SJCRH30 (cell line): ENCODE data around the gene PRR16. TPM values are rescaled to one million over a fixed set of nuclear protein-coding genes. Genes with fewer than 3 reads are reported as not detected.
"Not testable (repeated sequence)": the region's sequence is repeated elsewhere in the genome, so short reads cannot be mapped to it uniquely, and the experiment has no call there.

Experiments
- DNase-seq, 2 experiments: peaks; one replicate each; pipeline ENCODE4 v3.0.0-alpha.2; 2015 to 2020
- H3K27ac ChIP-seq: fragments of 250-450 bp; sonication (Bioruptor Pico); 2 replicates; pipeline ENCODE4 v1.5.1; 2020; ENCODE audit warnings: mild to moderate bottlenecking, moderate library complexity
- H3K27me3 ChIP-seq: fragments of 250-450 bp; sonication (Bioruptor Pico); 2 replicates; pipeline ENCODE4 v1.5.1; 2020; ENCODE audit warnings: mild to moderate bottlenecking, moderate library complexity
- H3K36me3 ChIP-seq: fragments of 250-450 bp; sonication (Bioruptor Pico); 2 replicates; pipeline ENCODE4 v1.5.1; 2020; ENCODE audit warnings: mild to moderate bottlenecking, moderate library complexity
- H3K4me1 ChIP-seq: fragments of 250-450 bp; sonication (Bioruptor Pico); 2 replicates; pipeline ENCODE4 v1.5.1; 2020; ENCODE audit warnings: mild to moderate bottlenecking, moderate library complexity
- H3K4me3 ChIP-seq: fragments of 250-450 bp; sonication (Bioruptor Pico); 2 replicates; pipeline ENCODE4 v1.5.1; 2020; ENCODE audit warnings: mild to moderate bottlenecking, moderate library complexity
- H3K9me3 ChIP-seq: fragments of 250-450 bp; sonication (Bioruptor Pico); replicated peaks from 2 replicates; pipeline ENCODE4 v1.5.1; 2020; ENCODE audit warnings: mild to moderate bottlenecking, moderate library complexity
- total RNA-seq: library from RNA; depleted of rRNA; stranded (reverse); fragments of >200 nt; shearing (Covaris generic); gene quantifications from 2 replicates; pipeline ENCODE4 v1.2.3, GENCODE V29; 2014

PRR16 gene
- total RNA-seq, 1 experiment from 2014 or later, result 0.20 TPM

DNA sequence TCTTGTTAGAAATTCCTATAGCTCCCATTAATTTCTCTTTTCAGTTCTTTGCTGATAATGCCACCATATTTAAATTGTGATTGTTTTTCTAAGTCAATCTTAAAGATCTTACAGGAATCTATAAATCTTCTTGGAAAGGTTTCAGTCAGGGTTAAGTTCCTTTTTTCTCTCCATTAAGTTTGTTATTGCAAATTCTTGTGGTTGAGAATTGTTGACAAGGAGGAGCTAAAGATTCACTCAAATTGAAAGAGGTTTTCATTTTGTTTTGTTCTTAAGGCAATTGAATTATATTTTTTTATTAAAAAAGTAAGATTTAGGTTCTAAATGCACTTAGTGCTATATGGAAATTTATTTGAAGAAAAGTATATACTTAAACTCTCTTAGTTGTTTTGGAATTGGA, 213.4 kb downstream of the PRR16 start:
- H3K9me3 ChIP-seq, result no peaks in the 10 kb centered on the region
- H3K4me3 ChIP-seq, result no peak overlapping the region
- no peaks in the 10 kb centered on the region for H3K36me3 ChIP-seq
- H3K4me1 ChIP-seq, result no peaks in the 10 kb centered on the region
- no peak for DNase-seq
- H3K27ac ChIP-seq, result no peak overlapping the region
- H3K27me3 ChIP-seq, result no peaks in the 10 kb centered on the region

DNA sequence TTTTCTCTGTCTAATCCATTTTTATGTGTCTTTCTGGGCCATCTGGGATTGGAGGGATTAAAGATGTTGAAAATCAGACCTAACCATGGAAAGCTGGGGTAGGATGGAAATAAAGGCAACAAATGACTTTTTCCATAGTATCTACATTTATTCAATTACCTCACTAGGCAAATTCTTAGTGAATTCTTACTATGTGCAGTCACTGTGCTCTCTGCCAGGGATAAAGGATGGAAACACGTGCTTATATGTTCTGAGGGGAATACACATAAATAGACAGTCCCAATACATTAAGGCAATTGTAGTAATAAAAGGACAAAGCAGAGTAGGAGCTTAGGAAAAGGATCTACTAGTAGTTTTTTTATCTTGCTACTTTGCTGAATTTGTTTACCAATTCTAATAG, 214.2 kb downstream of the PRR16 start:
- Histone ChIP-seq H3K27me3 (no peaks in the 10 kb centered on the region), H3K36me3 (no peaks in the 10 kb centered on the region), H3K4me1 (no peaks in the 10 kb centered on the region), H3K9me3 (no peaks in the 10 kb centered on the region), H3K27ac (no peak overlapping the region), H3K4me3 (no peak overlapping the region)
- no peak for DNase-seq

GRCh38 chr5:120682851-120683250, 218.8 kb downstream of the PRR16 start:
- H3K36me3 ChIP-seq, result no peaks in the 10 kb centered on the region
- no peak for DNase-seq
- H3K9me3 ChIP-seq, result no peaks in the 10 kb centered on the region
- H3K27ac ChIP-seq, result no peak overlapping the region
- H3K4me1 ChIP-seq, result no peaks in the 10 kb centered on the region
- no peak overlapping the region for H3K4me3 ChIP-seq
- no peaks in the 10 kb centered on the region for H3K27me3 ChIP-seq

DNA sequence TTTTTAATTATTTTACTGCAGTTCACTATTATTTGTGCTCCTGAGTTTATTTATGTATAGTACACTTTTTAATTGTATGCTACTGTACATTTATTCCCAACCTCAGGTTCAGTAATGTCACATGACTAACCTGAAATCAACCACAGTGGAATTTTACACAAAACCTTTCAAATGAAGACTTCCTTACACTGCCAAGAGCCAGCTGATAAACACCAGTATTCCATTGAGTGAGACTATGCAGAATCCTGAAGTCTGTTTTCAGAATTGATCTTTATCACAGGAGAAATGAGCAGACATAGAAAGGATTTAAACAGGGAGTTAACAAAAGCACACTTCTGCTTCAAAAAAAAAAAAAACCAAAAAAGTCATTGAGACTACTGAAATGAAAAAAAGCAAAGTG, 219.5 kb downstream of the PRR16 start:
- DNase-seq, result no peak
- Histone ChIP-seq H3K9me3 (no peaks in the 10 kb centered on the region), H3K36me3 (no peaks in the 10 kb centered on the region), H3K4me3 (no peak overlapping the region), H3K27ac (no peak overlapping the region), H3K27me3 (no peaks in the 10 kb centered on the region), H3K4me1 (no peaks in the 10 kb centered on the region)

- Histone ChIP-seq H3K9me3 (no peaks in the 10 kb centered on the region), H3K4me1 (no peaks in the 10 kb centered on the region), H3K4me3 (no peak overlapping the region), H3K27ac (no peak overlapping the region), H3K36me3 (no peaks in the 10 kb centered on the region), H3K27me3 (no peaks in the 10 kb centered on the region)
- peak in 1 of 2 experiments; percentile 12 for DNase-seq
These were observed 220.1 kb downstream of the PRR16 start for GRCh38 chr5:120684213-120684612.

GRCh38 chr5:120684749-120685415, 220.8 kb downstream of the PRR16 start:
- H3K27me3 ChIP-seq, result no peaks in the 10 kb centered on the region
- H3K4me1 ChIP-seq, result no peaks in the 10 kb centered on the region
- H3K9me3 ChIP-seq, result no peaks in the 10 kb centered on the region
- H3K4me3 ChIP-seq, result no peak overlapping the region
- H3K36me3 ChIP-seq, result no peaks in the 10 kb centered on the region
- DNase-seq, result peak in 1 of 2 experiments; percentile 12
- no peak overlapping the region for H3K27ac ChIP-seq

DNA sequence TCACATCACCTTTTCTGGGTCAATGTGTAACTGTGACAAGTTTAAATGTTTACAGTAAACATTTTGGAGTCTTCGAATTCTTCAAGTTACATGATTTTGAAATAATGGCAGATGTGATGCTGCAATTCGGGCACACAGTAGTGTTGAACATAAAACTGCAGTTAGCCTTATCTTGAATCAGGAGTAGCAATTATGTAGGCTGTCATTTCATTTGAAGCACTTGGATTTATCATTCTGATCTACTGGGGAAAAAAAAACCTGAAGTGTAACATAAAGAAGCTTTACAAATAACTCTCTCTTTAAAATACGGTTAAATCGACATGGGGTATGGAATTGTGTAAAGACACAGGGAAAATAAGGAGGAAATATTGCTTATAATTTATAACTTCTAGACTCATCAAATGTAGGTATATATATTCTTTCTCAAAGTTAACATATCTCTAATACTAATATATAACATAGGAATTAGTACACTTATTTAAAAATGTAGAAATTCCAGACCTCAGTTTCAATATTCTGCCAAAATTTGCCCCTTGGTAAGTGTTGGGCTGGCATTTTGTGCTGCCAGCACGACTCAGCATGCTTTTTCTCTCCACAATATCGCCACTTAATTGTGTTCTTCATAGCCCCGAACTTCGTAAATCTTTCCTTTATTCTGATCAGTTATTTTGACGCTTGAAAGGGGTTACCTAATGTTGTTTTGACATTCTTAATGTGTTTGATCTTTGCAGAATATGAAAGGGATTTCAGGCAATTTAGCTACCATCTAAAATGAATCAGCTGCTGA, 226.7 kb downstream of the PRR16 start:
- H3K4me3 ChIP-seq, result no peak overlapping the region
- H3K27me3 ChIP-seq, result no peaks in the 10 kb centered on the region
- no peak for DNase-seq
- no peak overlapping the region for H3K27ac ChIP-seq
- no peaks in the 10 kb centered on the region for H3K4me1 ChIP-seq
- no peaks in the 10 kb centered on the region for H3K9me3 ChIP-seq
- H3K36me3 ChIP-seq, result no peaks in the 10 kb centered on the region

GRCh38 chr5:120692325-120692724, 228.2 kb downstream of the PRR16 start:
- Histone ChIP-seq H3K4me3 (no peak overlapping the region), H3K36me3 (no peaks in the 10 kb centered on the region), H3K27me3 (no peaks in the 10 kb centered on the region), H3K9me3 (no peaks in the 10 kb centered on the region), H3K4me1 (no peaks in the 10 kb centered on the region), H3K27ac (no peak overlapping the region)
- DNase-seq, result no peak

DNA sequence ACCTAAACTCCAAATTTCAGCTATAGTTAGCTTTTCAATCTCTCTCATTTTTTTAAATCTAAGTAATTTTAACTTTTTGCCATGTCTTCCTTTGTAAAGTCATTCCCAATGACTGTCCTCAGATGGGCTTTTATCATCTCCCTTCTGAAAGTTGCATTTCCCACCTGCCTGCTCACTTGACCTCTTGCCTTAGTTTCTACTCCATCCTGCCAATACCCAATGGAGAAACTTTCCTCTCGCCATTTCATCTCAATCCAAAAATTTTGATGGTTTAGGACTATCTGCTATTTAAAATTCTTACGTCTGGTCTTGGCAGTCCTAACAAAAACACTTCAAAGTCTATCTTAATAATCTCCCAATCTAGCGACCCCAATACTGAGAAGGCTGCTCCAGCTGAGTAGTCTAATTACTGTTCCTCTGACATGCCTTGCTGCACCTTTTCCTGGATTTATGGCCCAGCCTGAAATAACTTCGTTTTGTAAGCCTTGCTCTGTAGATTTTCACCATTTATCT, 231.3 kb downstream of the PRR16 start:
- H3K27ac ChIP-seq, result no peak overlapping the region
- no peak overlapping the region for H3K4me3 ChIP-seq
- no peak for DNase-seq
- no peaks in the 10 kb centered on the region for H3K36me3 ChIP-seq
- H3K9me3 ChIP-seq, result no peaks in the 10 kb centered on the region
- H3K27me3 ChIP-seq, result no peaks in the 10 kb centered on the region
- no peaks in the 10 kb centered on the region for H3K4me1 ChIP-seq

- Histone ChIP-seq H3K9me3 (no peaks in the 10 kb centered on the region), H3K27ac (no peak overlapping the region), H3K36me3 (no peaks in the 10 kb centered on the region), H3K4me3 (no peak overlapping the region), H3K4me1 (no peaks in the 10 kb centered on the region), H3K27me3 (no peaks in the 10 kb centered on the region)
- no peak for DNase-seq
These were observed 233.0 kb downstream of the PRR16 start for GRCh38 chr5:120697147-120697546.

GRCh38 chr5:120697670-120698327, 233.7 kb downstream of the PRR16 start:
- not testable (repeated sequence) for H3K4me3 ChIP-seq, H3K4me1 ChIP-seq, H3K27ac ChIP-seq, H3K36me3 ChIP-seq, H3K27me3 ChIP-seq, DNase-seq, H3K9me3 ChIP-seq

DNA sequence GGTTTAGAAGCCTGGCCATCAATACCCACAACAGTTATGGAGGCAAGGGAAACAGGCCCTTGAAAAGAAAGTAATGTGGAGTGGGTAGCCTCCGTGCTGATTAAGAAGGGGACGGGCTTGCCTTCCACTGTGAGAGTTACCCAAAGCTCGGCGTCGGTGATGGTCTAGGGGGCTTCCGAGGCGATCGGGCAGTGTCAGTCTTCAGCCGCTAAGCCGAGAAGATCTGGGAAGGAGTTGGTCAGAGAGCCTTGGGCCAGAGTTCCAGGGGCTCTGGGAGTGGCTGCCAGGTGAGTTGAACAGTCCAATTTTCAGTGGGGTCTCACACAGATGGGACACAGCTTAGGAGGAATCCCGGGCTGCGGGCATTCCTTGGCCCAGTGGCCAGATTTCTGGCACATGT, 236.6 kb downstream of the PRR16 start:
- DNase-seq, H3K4me1 ChIP-seq: not testable (repeated sequence)

GRCh38 chr5:120702817-120703538, 238.9 kb downstream of the PRR16 start:
- H3K4me3 ChIP-seq, H3K27ac ChIP-seq, H3K9me3 ChIP-seq, H3K27me3 ChIP-seq, H3K36me3 ChIP-seq, H3K4me1 ChIP-seq, DNase-seq: not testable (repeated sequence)

More for the DNA sequence above, 236.6 kb downstream of the PRR16 start:
- not testable (repeated sequence) for H3K27ac ChIP-seq, H3K36me3 ChIP-seq, H3K9me3 ChIP-seq, H3K27me3 ChIP-seq, H3K4me3 ChIP-seq

GRCh38 chr5:120703918-120704587, 240.0 kb downstream of the PRR16 start:
- H3K4me3 ChIP-seq, result no peak overlapping the region
- no peak for DNase-seq

More at GRCh38 chr5:120703918-120704587, 240.0 kb downstream of the PRR16 start:
- Histone ChIP-seq H3K4me1 (no peaks in the 10 kb centered on the region), H3K36me3 (no peaks in the 10 kb centered on the region), H3K27ac (no peak overlapping the region), H3K9me3 (no peaks in the 10 kb centered on the region; the same call in 1 of the 2 replicates), H3K27me3 (no peaks in the 10 kb centered on the region)
